Skeletal muscle satellite cell (primary cell): ENCODE data around the gene CD226.
"Not testable (repeated sequence)": the region's sequence is repeated elsewhere in the genome, so short reads cannot be mapped to it uniquely, and the experiment has no call there.

Source experiments
- H3K27me3 ChIP-seq: 2 replicates; pipeline ENCODE4 v1.7.0; 2013; ENCODE audit warnings: low read length; ENCODE audit not compliant: control insufficient read depth, insufficient read depth
- H3K36me3 ChIP-seq: 2 replicates; pipeline ENCODE4 v1.7.0; 2013; ENCODE audit warnings: mild to moderate bottlenecking, control low read depth, low read length; ENCODE audit not compliant: insufficient read depth
- H3K4me1 ChIP-seq: 2 replicates; pipeline ENCODE4 v1.7.0; 2013; ENCODE audit warnings: low read length; ENCODE audit not compliant: control insufficient read depth, insufficient read depth
- H3K4me2 ChIP-seq: 2 replicates; pipeline ENCODE4 v1.7.0; 2013; ENCODE audit warnings: mild to moderate bottlenecking, low read length
- H3K4me3 ChIP-seq: 2 replicates; pipeline ENCODE4 v1.7.0; 2013; ENCODE audit warnings: low read length
- H3K9ac ChIP-seq: 2 replicates; pipeline ENCODE4 v1.7.0; 2013; ENCODE audit warnings: mild to moderate bottlenecking, low read depth, low read length, moderate library complexity
- H3K9me3 ChIP-seq: replicated peaks from 2 replicates; pipeline ENCODE4 v1.7.0; 2013; ENCODE audit warnings: mild to moderate bottlenecking, control low read depth, low read length

Gene CD226

GRCh38 chr18:69853051-69853450, 94.6 kb downstream of the CD226 start:
- no peak overlapping the region for H3K4me2 ChIP-seq
- no peak overlapping the region for H3K9ac ChIP-seq
- no peak overlapping the region for H3K4me3 ChIP-seq
- no peaks in the 10 kb centered on the region for H3K9me3 ChIP-seq
- no peaks in the 10 kb centered on the region for H3K27me3 ChIP-seq
- H3K36me3 ChIP-seq: no peaks in the 10 kb centered on the region
- no peaks in the 10 kb centered on the region for H3K4me1 ChIP-seq

GRCh38 chr18:69845593-69846506, 101.8 kb downstream of the CD226 start:
- Histone ChIP-seq H3K9me3 (no peaks in the 10 kb centered on the region), H3K4me3 (no peak overlapping the region)

GRCh38 chr18:69844656-69845055, 103.0 kb downstream of the CD226 start:
- Histone ChIP-seq H3K4me3 (no peak overlapping the region), H3K4me2 (no peak overlapping the region), H3K9ac (no peak overlapping the region), H3K27me3 (no peaks in the 10 kb centered on the region), H3K4me1 (peaks cover 14% of the 10 kb centered on the region), H3K9me3 (no peaks in the 10 kb centered on the region), H3K36me3 (no peaks in the 10 kb centered on the region)

More at GRCh38 chr18:69845593-69846506, 101.8 kb downstream of the CD226 start:
- H3K36me3 ChIP-seq: no peaks in the 10 kb centered on the region
- H3K27me3 ChIP-seq: no peaks in the 10 kb centered on the region
- H3K4me1 ChIP-seq: peaks cover 4% of the 10 kb centered on the region
- no peak overlapping the region for H3K4me2 ChIP-seq
- H3K9ac ChIP-seq: no peak overlapping the region

- no peak overlapping the region for H3K4me2 ChIP-seq
- H3K9me3 ChIP-seq: no peaks in the 10 kb centered on the region
- no peak overlapping the region for H3K4me3 ChIP-seq
- no peaks in the 10 kb centered on the region for H3K27me3 ChIP-seq
- no peaks in the 10 kb centered on the region for H3K36me3 ChIP-seq
- peaks cover 15% of the 10 kb centered on the region for H3K4me1 ChIP-seq
- H3K9ac ChIP-seq: no peak overlapping the region
These were observed 104.7 kb downstream of the CD226 start for GRCh38 chr18:69843015-69843414.

GRCh38 chr18:69841117-69841516, 106.6 kb downstream of the CD226 start:
- Histone ChIP-seq H3K27me3 (no peaks in the 10 kb centered on the region), H3K36me3 (no peaks in the 10 kb centered on the region), H3K4me2 (no peak overlapping the region), H3K9ac (no peak overlapping the region), H3K4me3 (no peak overlapping the region), H3K4me1 (peaks cover 15% of the 10 kb centered on the region), H3K9me3 (no peaks in the 10 kb centered on the region)

- no peaks in the 10 kb centered on the region for H3K9me3 ChIP-seq
- H3K27me3 ChIP-seq: no peaks in the 10 kb centered on the region
- H3K4me3 ChIP-seq: peak overlapping the region; percentile 66
- peak overlapping the region; percentile 9 for H3K9ac ChIP-seq
- peaks cover 15% of the 10 kb centered on the region for H3K4me1 ChIP-seq
- H3K36me3 ChIP-seq: no peaks in the 10 kb centered on the region
- peak overlapping the region; percentile 85 for H3K4me2 ChIP-seq
These were observed 107.2 kb downstream of the CD226 start for GRCh38 chr18:69840445-69840844.

- Histone ChIP-seq H3K4me3 (peak overlapping the region; percentile 66), H3K9ac (peak overlapping the region; percentile 9), H3K4me2 (peak overlapping the region; percentile 85), H3K4me1 (peaks cover 15% of the 10 kb centered on the region), H3K9me3 (no peaks in the 10 kb centered on the region), H3K36me3 (no peaks in the 10 kb centered on the region), H3K27me3 (no peaks in the 10 kb centered on the region)
These were observed 107.7 kb downstream of the CD226 start for GRCh38 chr18:69840001-69840400.

- H3K27me3 ChIP-seq: no peaks in the 10 kb centered on the region
- H3K4me1 ChIP-seq: peaks cover 15% of the 10 kb centered on the region
- H3K9ac ChIP-seq: no peak overlapping the region
- no peaks in the 10 kb centered on the region for H3K9me3 ChIP-seq
- H3K4me2 ChIP-seq: peak overlapping the region; percentile 85
- H3K4me3 ChIP-seq: peak overlapping the region; percentile 66
- H3K36me3 ChIP-seq: no peaks in the 10 kb centered on the region
These were observed 108.2 kb downstream of the CD226 start for GRCh38 chr18:69839497-69839896.

GRCh38 chr18:69838620-69839411, 108.9 kb downstream of the CD226 start:
- Histone ChIP-seq H3K27me3 (no peaks in the 10 kb centered on the region), H3K9ac (no peak overlapping the region), H3K4me2 (no peak overlapping the region), H3K9me3 (no peaks in the 10 kb centered on the region), H3K4me1 (peaks cover 15% of the 10 kb centered on the region), H3K36me3 (no peaks in the 10 kb centered on the region), H3K4me3 (no peak overlapping the region)

GRCh38 chr18:69838003-69838402, 109.7 kb downstream of the CD226 start:
- Histone ChIP-seq H3K4me2 (no peak overlapping the region), H3K4me3 (no peak overlapping the region), H3K9ac (no peak overlapping the region), H3K27me3 (no peaks in the 10 kb centered on the region), H3K36me3 (no peaks in the 10 kb centered on the region), H3K9me3 (no peaks in the 10 kb centered on the region), H3K4me1 (peaks cover 15% of the 10 kb centered on the region)

GRCh38 chr18:69834980-69835379, 112.7 kb downstream of the CD226 start:
- H3K27me3 ChIP-seq, H3K4me1 ChIP-seq, H3K9me3 ChIP-seq, H3K4me3 ChIP-seq, H3K9ac ChIP-seq, H3K4me2 ChIP-seq, H3K36me3 ChIP-seq: not testable (repeated sequence)
